ENCODE measurements around the gene ZFAND3.

DNA sequence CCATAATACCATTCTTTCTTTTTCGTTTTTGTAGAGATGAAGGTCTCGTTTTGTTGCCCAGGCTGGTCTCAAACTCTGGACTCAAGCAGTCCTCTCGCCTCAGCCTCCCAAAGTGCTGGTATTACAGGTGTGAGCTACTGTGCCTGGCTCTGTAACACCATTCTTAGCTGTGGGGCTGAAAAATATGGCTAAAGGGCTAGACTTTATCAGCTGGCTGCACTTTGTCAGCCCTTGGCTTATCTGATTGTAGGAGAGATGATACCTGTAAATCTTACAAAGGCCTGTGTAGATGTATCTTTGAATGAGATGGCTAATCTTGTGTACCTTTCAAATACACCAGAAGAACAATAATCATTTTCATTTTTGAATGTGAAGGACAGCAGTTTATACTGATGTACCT is 55.2 kb downstream of the ZFAND3 start:
- TF ChIP-seq, protein P1, sequence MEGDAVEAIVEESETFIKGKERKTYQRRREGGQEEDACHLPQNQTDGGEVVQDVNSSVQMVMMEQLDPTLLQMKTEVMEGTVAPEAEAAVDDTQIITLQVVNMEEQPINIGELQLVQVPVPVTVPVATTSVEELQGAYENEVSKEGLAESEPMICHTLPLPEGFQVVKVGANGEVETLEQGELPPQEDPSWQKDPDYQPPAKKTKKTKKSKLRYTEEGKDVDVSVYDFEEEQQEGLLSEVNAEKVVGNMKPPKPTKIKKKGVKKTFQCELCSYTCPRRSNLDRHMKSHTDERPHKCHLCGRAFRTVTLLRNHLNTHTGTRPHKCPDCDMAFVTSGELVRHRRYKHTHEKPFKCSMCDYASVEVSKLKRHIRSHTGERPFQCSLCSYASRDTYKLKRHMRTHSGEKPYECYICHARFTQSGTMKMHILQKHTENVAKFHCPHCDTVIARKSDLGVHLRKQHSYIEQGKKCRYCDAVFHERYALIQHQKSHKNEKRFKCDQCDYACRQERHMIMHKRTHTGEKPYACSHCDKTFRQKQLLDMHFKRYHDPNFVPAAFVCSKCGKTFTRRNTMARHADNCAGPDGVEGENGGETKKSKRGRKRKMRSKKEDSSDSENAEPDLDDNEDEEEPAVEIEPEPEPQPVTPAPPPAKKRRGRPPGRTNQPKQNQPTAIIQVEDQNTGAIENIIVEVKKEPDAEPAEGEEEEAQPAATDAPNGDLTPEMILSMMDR (IDR thresholded peaks at IDR 0.05; ENCODE audit: poor library complexity, severe bottlenecking): no peak
- no peak for TF ChIP-seq EZH2 (IDR thresholded peaks at IDR 0.05; ENCODE audit: borderline replicate concordance, insufficient read depth, low read length, poor library complexity, severe bottlenecking)
- no peak for TF ChIP-seq EP300 (conservative IDR thresholded peaks at IDR 0.05; ENCODE audit: poor library complexity, severe bottlenecking)
- no peak for TF ChIP-seq RAD21 (conservative IDR thresholded peaks at IDR 0.05)
- no peak for TF ChIP-seq POLR2AphosphoS5 (IDR thresholded peaks at IDR 0.05)

All from neural cell (in vitro differentiated cells).